Activated T-helper 1 cell treated with anti-CD3 and anti-CD28 coated beads, Interleukin-12 subunit alpha, Interleukin-12 subunit beta, Interleukin-2, Interleukin-4 antibody, amounts not matched to agents 30 ng/mL and 10 ng/mL and 1 ng/mL, durations not matched to agents 14 hours and 24 hours and 36 hours (primary cell): ENCODE measurements around the gene PLCXD3. TPM values are rescaled to one million over a fixed set of nuclear protein-coding genes. Genes with fewer than 3 reads are reported as not detected.

Experiments used
- DNase-seq: peaks from one replicate; pipeline ENCODE4 v3.0.0; 2021; ENCODE audit warnings: low spot score
- H3K27ac Mint-ChIP-seq: one replicate; pipeline ENCODE4 v1.8.0; 2021; ENCODE audit warnings: mild to moderate bottlenecking, mixed read lengths
- H3K27me3 Mint-ChIP-seq: one replicate; pipeline ENCODE4 v1.8.0; 2022; ENCODE audit warnings: mild to moderate bottlenecking, moderate library complexity, mixed read lengths; ENCODE audit not compliant: insufficient read depth
- H3K36me3 Mint-ChIP-seq: one replicate; pipeline ENCODE4 v1.8.0; 2021; ENCODE audit warnings: low read depth, mixed read lengths
- H3K4me1 Mint-ChIP-seq: one replicate; pipeline ENCODE4 v1.8.0; 2021; ENCODE audit warnings: low read depth, mixed read lengths
- H3K4me3 Mint-ChIP-seq: one replicate; pipeline ENCODE4 v1.8.0; 2021; ENCODE audit warnings: mild to moderate bottlenecking, moderate library complexity, mixed read lengths
- H3K9me3 Mint-ChIP-seq: one replicate; pipeline ENCODE4 v1.8.0; 2021; ENCODE audit warnings: mixed read lengths
- intact Hi-C: fragments of 100-400 bp; cut with micrococcal nuclease; formaldehyde crosslinking; loops from one replicate; pipeline ENCODE4 v1.15.1; 2024
- total RNA-seq: library from RNA; stranded (reverse); gene quantifications from 2 replicates; pipeline ENCODE4 v1.2.3, GENCODE V29; 2022

The PLCXD3 gene
- total RNA-seq, 1 donor from 2014 or later, result not detected

GRCh38 chr5:41312478-41313060 lies 197.8 kb downstream of the PLCXD3 start:
- no peaks in the 10 kb centered on the region for H3K27me3 Mint-ChIP-seq
- intact Hi-C loops, result no loop called here
- H3K27ac Mint-ChIP-seq, result no peak overlapping the region
- H3K4me3 Mint-ChIP-seq, result no peak overlapping the region
- H3K4me1 Mint-ChIP-seq, result no peaks in the 10 kb centered on the region
- no peaks in the 10 kb centered on the region for H3K9me3 Mint-ChIP-seq
- H3K36me3 Mint-ChIP-seq, result no peaks in the 10 kb centered on the region
- DNase-seq, result no peak

GRCh38 chr5:41312066-41312465 lies 198.3 kb downstream of the PLCXD3 start:
- DNase-seq, result no peak
- Mint-ChIP-seq H3K4me1 (no peaks in the 10 kb centered on the region), H3K9me3 (no peaks in the 10 kb centered on the region), H3K27me3 (no peaks in the 10 kb centered on the region), H3K27ac (no peak overlapping the region), H3K4me3 (no peak overlapping the region), H3K36me3 (no peaks in the 10 kb centered on the region)
- intact Hi-C loops, result no loop called here

GRCh38 chr5:41309275-41309674 lies 201.1 kb downstream of the PLCXD3 start:
- DNase-seq, result no peak
- Mint-ChIP-seq H3K9me3 (no peaks in the 10 kb centered on the region), H3K36me3 (no peaks in the 10 kb centered on the region), H3K27ac (no peak overlapping the region), H3K27me3 (no peaks in the 10 kb centered on the region), H3K4me3 (no peak overlapping the region), H3K4me1 (no peaks in the 10 kb centered on the region)
- intact Hi-C loops, result no loop called here

GRCh38 chr5:41306005-41306404 lies 204.4 kb downstream of the PLCXD3 start:
- H3K27me3 Mint-ChIP-seq, result no peaks in the 10 kb centered on the region
- H3K27ac Mint-ChIP-seq, result no peak overlapping the region
- H3K4me1 Mint-ChIP-seq, result no peaks in the 10 kb centered on the region
- intact Hi-C loops, result no loop called here
- DNase-seq, result no peak
- H3K9me3 Mint-ChIP-seq, result no peaks in the 10 kb centered on the region
- no peak overlapping the region for H3K4me3 Mint-ChIP-seq
- H3K36me3 Mint-ChIP-seq, result no peaks in the 10 kb centered on the region

- H3K4me1 Mint-ChIP-seq, result no peaks in the 10 kb centered on the region
- H3K36me3 Mint-ChIP-seq, result no peaks in the 10 kb centered on the region
- H3K4me3 Mint-ChIP-seq, result no peak overlapping the region
- no peak for DNase-seq
- no peaks in the 10 kb centered on the region for H3K9me3 Mint-ChIP-seq
- intact Hi-C loops, result no loop called here
- no peak overlapping the region for H3K27ac Mint-ChIP-seq
- no peaks in the 10 kb centered on the region for H3K27me3 Mint-ChIP-seq
Observed at GRCh38 chr5:41305056-41305455, 205.3 kb downstream of the PLCXD3 start.

GRCh38 chr5:41296066-41296465 lies 214.3 kb downstream of the PLCXD3 start:
- Mint-ChIP-seq H3K27me3 (no peaks in the 10 kb centered on the region), H3K36me3 (no peaks in the 10 kb centered on the region), H3K4me3 (no peak overlapping the region), H3K9me3 (no peaks in the 10 kb centered on the region), H3K27ac (no peak overlapping the region), H3K4me1 (no peaks in the 10 kb centered on the region)
- DNase-seq, result no peak
- intact Hi-C loops, result no loop called here

GRCh38 chr5:41291323-41291722 lies 219.1 kb downstream of the PLCXD3 start:
- intact Hi-C loops, result no loop called here
- DNase-seq, result no peak
- Mint-ChIP-seq H3K4me3 (no peak overlapping the region), H3K27ac (no peak overlapping the region), H3K27me3 (no peaks in the 10 kb centered on the region), H3K36me3 (no peaks in the 10 kb centered on the region), H3K9me3 (peaks cover 3% of the 10 kb centered on the region), H3K4me1 (no peaks in the 10 kb centered on the region)

GRCh38 chr5:41290810-41291209 lies 219.6 kb downstream of the PLCXD3 start:
- DNase-seq, result no peak
- no peaks in the 10 kb centered on the region for H3K27me3 Mint-ChIP-seq
- no peak overlapping the region for H3K4me3 Mint-ChIP-seq
- no peak overlapping the region for H3K27ac Mint-ChIP-seq
- H3K9me3 Mint-ChIP-seq, result peaks cover 3% of the 10 kb centered on the region
- intact Hi-C loops, result no loop called here
- H3K4me1 Mint-ChIP-seq, result no peaks in the 10 kb centered on the region
- H3K36me3 Mint-ChIP-seq, result no peaks in the 10 kb centered on the region

- Mint-ChIP-seq H3K9me3 (peaks cover 3% of the 10 kb centered on the region), H3K4me1 (no peaks in the 10 kb centered on the region), H3K4me3 (no peak overlapping the region), H3K27ac (no peak overlapping the region), H3K27me3 (no peaks in the 10 kb centered on the region), H3K36me3 (no peaks in the 10 kb centered on the region)
- intact Hi-C loops, result no loop called here
- DNase-seq, result no peak
Observed at GRCh38 chr5:41289970-41290464, 220.4 kb downstream of the PLCXD3 start.

GRCh38 chr5:41286696-41287095 lies 223.7 kb downstream of the PLCXD3 start:
- no peak for DNase-seq
- H3K9me3 Mint-ChIP-seq, result peaks cover 3% of the 10 kb centered on the region
- no peaks in the 10 kb centered on the region for H3K27me3 Mint-ChIP-seq
- no peaks in the 10 kb centered on the region for H3K36me3 Mint-ChIP-seq
- H3K27ac Mint-ChIP-seq, result no peak overlapping the region
- intact Hi-C loops, result no loop called here
- no peaks in the 10 kb centered on the region for H3K4me1 Mint-ChIP-seq
- no peak overlapping the region for H3K4me3 Mint-ChIP-seq

GRCh38 chr5:41286165-41286564 lies 224.2 kb downstream of the PLCXD3 start:
- Mint-ChIP-seq H3K27ac (no peak overlapping the region), H3K36me3 (no peaks in the 10 kb centered on the region), H3K4me1 (no peaks in the 10 kb centered on the region), H3K27me3 (no peaks in the 10 kb centered on the region), H3K4me3 (no peak overlapping the region), H3K9me3 (peaks cover 3% of the 10 kb centered on the region)
- DNase-seq, result no peak
- intact Hi-C loops, result no loop called here

- Mint-ChIP-seq H3K4me3 (no peak overlapping the region), H3K4me1 (no peaks in the 10 kb centered on the region), H3K27ac (no peak overlapping the region), H3K36me3 (no peaks in the 10 kb centered on the region), H3K27me3 (no peaks in the 10 kb centered on the region), H3K9me3 (peaks cover 3% of the 10 kb centered on the region)
- DNase-seq, result no peak
- intact Hi-C loops, result no loop called here
Observed at GRCh38 chr5:41284938-41285337, 225.5 kb downstream of the PLCXD3 start.

- Mint-ChIP-seq H3K27ac (no peak overlapping the region), H3K36me3 (no peaks in the 10 kb centered on the region), H3K4me1 (no peaks in the 10 kb centered on the region), H3K4me3 (no peak overlapping the region), H3K9me3 (no peaks in the 10 kb centered on the region), H3K27me3 (no peaks in the 10 kb centered on the region)
- DNase-seq, result no peak
- intact Hi-C loops, result no loop called here
Observed at GRCh38 chr5:41281215-41281810, 229.1 kb downstream of the PLCXD3 start.

- intact Hi-C loops, result no loop called here
- H3K4me3 Mint-ChIP-seq, result no peak overlapping the region
- DNase-seq, result no peak
- no peaks in the 10 kb centered on the region for H3K36me3 Mint-ChIP-seq
- no peaks in the 10 kb centered on the region for H3K27me3 Mint-ChIP-seq
- H3K4me1 Mint-ChIP-seq, result no peaks in the 10 kb centered on the region
- no peak overlapping the region for H3K27ac Mint-ChIP-seq
- H3K9me3 Mint-ChIP-seq, result no peaks in the 10 kb centered on the region
Observed at GRCh38 chr5:41279040-41279439, 231.4 kb downstream of the PLCXD3 start.
